Activated T-cell treated with anti-CD3 and anti-CD28 coated beads, Interleukin-2, amount 50 U/mL, for 48 hours (primary cell): ENCODE results near the gene MED13L.
"Not testable (repeated sequence)": the region's sequence is repeated elsewhere in the genome, so short reads cannot be mapped to it uniquely, and the experiment has no call there.

Experiments
- DNase-seq, 2 experiments: peaks; one replicate each; pipeline ENCODE4 v3.0.0-alpha.2; 2020

Gene MED13L

DNA sequence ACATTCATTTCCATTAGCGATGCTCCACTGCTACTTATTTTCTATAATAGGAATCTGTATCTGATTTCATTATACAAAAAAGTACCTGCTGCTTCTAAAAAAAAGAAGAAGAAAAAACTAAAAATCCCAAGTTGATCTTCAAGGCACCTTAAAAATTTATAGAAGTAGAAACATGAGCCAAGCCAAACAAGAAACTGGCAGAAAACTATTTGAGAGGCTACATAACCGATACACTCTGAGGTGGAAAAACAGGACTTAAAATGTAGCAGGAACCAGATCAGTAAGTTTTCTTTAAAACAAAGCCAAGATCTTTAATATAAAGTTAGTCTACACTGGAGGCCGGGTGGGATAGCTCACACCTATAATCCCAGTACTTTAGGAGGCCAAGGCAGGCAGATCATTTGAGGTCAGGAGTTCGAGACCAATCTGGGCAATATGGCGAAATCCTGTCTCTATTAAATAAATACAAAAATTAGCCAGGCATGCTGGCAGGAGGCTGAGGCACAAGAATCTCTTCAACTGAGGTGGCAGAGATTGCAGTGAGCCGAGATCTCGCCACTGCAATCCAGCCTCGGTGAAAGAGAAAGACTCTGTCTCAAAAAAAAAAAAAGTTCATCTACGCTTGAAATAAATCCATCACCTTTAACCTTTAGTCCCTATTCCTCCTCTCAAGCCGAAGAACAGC lies 278.6 kb downstream of the MED13L start:
- no peak for DNase-seq

DNA sequence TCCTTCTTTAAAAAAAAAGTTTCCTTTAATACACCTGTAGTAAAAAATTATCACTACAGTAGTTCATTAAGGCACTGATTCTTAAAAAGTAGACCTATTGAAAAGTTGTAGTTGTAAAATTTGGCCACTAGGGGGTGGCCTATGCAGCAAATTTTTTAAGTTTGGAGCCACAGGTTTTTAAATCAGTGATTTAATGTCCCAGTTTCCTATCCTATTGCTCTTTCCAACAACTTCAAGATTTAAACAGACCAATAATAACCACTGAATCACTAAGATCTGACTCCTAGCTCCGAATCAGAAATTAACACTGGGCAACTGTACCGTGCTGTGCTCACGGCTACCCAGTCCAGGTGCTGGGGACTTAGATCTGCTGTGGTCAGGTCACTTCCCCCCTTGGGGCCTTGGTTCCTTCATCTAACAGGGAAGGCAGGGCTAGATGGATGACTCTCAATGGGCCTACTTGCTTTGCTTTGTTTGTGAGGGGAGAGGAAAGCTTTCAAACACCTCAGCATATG lies 279.3 kb downstream of the MED13L start:
- DNase-seq, result no peak

DNA sequence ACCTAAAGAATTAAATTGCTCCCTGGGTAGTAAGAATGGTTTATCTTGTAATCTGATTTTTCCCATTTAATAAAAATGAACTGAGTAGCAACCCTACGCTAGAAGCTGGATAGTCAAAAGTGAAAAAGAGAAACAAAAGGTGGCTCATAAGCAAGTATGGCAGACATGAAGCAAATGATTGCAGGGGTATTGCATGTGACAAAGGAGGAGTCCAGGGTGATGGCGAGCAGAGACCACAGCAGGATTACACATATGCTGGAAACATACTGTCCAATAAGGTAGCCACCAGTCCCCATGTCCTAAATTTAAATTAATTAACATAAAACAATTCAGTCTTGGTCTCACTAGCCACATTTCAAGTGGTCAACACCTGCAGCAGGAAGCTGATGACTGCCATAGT lies 283.8 kb downstream of the MED13L start:
- DNase-seq, result no peak

DNA sequence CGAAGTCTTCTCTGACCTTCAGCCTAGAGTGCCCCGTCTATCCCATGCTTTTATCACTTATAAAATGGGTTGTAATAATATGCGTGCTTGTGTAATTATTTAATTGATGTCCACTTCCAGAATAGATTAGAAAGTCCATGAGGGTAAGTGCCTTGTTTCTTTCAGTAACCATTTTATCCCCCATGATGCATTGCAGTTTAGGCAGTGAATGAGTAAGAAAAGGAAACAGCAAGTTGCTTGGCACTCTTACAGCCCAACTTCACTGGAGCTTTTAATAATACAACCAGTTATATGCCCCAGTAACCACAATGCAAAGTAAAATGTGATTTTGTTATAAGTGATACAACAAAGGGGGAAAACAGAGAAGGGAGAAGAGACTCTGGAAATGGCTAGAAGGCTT lies 287.3 kb downstream of the MED13L start:
- DNase-seq, result no peak

DNA sequence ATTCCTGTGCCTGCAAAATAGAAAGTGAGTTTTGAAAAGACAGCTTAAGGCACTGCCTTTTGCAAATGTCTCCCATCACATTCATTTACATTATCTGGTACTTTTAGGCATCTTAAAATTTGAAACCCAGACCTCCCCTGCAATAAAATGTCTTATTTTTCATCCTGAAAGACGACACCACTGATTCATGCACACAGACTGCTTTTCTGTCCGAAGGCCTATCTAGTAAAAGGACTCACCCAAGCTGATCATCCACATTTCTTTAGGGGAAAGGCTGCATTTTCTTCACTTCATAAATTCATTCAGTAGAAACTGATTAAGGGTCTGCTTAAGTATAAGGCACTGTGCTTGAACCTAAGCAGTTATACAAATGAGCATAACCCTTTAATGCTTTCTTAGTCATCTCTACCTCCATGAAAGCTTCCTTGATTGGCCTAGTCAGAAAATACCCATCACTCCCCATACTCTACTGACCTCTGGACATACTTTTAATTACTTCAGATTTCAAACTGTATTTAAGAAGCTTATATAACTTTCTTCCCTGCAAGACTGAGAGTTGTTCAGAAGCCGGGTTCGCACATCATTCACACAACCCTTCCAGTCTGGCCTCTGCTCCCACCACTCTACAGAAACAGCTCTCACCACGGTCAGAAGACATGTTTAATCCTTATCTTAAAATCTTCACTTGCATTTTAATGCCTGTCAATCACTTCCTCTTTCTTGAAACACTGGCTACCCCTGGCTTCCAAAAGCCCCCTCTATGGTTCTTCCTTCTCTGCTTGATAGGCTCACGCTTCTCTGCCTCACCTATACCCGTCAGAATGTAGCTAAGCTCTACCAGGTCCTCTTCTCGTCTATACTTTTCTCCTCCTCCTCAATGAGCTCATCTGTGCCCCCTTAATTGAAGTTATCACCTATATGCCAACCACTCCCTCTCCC lies 288.6 kb downstream of the MED13L start:
- no peak for DNase-seq

DNA sequence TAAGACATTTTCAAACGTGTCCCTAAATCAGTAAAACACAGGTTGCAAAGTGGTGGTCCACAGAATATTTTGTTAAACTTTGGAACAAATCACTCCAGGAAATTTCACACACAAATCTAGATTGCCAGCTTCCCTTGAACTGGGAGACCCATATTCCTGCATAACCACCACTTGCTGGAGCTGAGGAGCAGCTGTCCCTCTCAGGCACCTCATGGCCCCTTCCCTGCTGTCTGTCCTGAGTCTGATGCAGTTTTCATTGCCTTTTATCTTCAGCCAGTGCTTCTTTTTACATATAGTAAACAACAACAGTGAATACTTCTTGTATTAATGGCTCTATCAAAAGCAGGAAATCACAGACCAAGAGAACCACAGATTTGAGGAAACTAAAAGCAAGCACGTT lies 289.3 kb downstream of the MED13L start:
- DNase-seq, result no peak

DNA sequence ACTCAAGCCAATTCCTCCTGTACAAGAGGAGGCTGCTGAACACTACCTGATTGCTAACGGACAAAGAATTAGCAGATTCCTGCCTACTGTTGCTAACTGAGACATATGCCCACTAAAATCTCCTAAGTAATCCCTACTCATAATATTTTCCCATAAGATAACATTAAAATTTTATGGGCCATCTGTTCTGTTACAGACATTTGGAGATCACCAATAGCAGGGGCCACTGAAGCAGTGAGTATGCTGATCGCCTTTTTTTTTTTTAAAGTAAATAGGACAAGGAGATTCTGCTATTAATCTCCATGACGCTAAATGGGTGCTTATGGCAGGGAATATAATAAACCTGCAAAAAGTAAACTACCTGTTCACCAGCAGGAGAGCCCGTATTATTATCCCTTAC lies 292.9 kb downstream of the MED13L start:
- no peak for DNase-seq

DNA sequence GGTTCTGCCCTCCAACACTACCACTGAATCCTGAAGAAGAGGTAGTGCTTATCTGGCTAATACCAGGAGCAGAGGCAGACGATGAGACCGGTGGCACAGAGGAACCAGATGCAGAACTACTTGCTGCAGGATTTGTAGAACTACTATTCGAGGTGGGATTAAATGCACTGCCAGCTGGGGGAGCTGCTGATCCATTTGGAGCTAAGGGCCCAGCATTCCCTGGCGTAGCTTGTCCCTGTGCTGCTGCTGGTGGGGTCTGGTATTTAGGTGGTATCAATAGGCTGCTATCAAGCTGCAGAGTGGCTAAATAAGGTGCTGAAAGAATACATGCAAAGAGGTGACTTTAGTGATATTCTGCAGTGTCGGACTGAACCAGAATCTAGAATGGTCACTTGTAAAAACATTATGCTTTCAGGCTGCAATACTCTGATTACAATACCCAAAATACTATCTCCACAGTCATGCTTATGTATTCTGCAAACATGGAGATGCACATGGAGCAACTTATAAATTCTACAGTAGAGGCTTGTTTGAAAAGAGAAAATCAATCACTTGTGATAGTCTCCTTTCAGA lies 294.2 kb downstream of the MED13L start:
- DNase-seq, result peak; percentile 22 to 24

DNA sequence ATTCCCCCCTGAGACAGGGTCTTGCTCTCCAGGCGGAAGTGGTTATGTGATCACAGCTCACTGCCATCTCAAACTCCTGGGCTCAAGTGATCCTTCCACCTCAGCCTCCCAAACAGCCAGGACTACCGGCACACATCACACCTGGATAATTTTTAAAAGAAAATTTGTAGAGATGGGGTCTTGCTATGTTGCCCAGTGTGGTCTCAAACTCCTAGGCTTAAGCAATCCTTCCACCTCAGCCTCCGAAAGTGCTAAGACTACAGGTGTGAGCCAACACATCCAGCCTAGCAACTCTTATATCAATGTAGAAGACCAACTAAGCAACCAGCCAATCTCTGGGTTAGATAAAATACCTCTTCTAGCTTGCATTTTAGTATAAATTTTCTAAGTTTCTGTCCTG lies 297.2 kb downstream of the MED13L start:
- DNase-seq, result no peak

DNA sequence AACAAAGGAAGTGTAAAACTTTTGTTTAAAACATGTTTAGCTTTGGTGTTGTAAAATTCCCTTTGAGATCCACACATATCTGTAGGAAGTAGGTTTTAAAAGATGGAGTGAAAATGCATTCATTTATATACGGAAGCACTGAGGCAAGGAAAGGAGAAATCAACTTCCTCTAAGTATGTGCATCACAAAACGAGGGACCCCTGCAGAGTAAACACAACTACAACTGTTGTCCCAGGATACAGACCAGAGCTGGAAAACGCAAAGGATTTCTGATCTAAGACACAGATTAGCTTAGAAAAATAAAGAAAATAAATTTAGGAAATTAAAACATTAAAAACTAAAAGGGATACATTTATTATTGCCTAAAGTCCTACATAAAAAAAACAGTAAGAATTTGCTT lies 297.6 kb downstream of the MED13L start:
- DNase-seq, result no peak

DNA sequence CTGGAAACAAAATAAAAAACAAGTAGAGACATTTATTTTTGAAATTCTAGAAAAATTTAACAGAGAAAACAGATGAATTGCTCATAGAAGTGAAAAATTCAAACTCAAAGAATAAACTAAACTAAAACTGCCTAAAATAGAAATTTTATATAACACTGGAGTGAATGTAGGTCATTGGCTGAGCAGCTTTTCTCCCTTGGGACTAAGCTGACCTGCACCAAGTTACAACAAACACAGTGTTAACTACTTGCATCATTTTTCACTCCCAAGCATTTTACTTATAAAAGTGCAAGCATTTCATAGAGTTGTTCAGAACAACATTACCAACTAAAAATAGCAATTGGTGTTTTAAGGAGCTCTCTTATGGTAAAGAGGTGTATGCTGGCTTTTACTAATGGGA lies 298.1 kb downstream of the MED13L start:
- no peak for DNase-seq

DNA sequence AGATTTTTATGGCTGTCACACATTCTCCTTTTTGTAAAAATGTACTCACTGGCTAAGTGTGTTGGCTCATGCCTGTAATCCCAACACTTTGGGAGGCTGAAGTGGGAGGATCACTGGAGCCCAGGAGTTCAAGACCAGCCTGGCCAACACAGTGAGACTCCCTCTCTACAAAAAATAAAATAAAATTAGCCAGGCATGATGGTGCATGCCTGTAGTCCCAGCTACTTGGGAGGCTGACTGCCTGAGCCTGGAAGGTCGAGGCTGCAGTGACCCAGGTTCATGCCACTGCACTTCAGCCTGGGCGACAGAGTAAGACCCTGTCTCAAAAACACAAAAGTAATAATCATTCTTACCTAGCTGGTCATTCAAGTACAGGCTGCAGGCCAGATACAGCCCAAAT lies 300.7 kb downstream of the MED13L start:
- not testable (repeated sequence) for DNase-seq

DNA sequence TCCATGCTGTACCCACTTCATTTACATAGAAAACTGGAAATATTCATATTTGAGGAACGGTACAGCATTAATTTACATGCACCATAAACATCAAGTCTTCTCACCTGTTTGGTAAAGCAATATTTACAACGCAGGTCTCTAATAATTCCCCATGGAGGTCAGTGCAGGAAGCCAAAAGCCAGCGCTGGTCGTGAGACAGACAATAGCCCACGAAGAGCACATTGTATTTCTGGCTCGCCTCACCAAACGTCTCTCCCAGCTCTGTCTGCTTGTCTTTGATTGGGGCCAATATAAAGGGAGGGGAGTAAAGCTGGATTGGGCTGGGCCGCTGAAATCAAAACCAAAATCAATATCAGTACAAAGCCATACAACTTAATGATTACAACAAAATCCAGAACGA lies 302.1 kb downstream of the MED13L start:
- DNase-seq, result no peak

DNA sequence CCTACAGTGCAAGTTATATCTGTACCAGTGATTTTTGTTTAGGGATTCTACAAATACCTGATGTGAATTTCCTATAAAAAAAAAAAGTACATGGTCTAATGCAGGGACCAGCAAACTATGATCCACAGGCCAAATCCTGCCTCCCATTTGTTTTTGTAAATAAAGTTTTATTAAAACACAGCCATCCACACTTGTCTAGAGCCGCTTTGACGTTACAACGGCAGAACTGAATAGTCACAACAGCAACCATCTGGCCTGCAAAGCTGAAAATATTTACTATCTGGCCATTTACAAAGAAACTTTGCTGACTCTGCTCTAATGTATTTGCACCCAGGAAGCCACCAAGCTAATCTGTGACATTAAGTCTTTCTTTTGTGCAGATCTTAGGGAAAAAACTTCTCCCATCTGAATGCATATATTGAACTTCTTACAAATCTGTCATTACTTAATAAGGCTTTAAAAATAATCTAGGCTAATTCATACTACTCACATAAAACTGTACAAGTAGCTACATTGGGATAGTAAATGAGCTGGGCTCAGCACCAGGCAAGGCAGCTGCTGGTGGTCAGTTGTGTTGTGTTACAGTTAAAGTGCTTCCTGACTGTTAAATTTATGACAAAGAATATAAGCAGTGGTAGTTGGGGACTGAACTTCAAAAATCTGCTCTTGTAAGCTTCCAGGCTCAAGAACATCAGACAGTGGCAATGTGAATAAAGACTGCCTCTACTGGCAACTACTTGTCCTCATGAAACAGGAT lies 303.3 kb downstream of the MED13L start:
- DNase-seq, result no peak

DNA sequence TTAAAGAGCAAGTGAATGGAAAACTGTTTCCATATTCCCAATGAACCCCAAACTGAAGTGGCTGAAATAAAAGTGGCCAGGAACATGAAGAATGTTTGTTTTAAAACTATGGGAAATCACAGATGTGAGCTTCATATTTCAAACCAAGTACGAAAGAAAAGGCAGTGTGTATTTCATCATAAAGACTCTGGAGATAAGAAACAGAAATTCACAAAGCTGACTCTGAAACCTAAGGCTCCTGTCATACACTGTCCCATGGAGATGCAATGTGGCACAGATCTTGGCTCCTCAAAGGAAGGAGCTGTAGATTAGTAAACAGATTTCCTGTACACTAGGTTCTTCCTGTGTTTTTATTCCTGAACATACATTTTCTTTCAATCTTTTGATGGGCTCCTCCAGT lies 304.4 kb downstream of the MED13L start:
- DNase-seq, result no peak

DNA sequence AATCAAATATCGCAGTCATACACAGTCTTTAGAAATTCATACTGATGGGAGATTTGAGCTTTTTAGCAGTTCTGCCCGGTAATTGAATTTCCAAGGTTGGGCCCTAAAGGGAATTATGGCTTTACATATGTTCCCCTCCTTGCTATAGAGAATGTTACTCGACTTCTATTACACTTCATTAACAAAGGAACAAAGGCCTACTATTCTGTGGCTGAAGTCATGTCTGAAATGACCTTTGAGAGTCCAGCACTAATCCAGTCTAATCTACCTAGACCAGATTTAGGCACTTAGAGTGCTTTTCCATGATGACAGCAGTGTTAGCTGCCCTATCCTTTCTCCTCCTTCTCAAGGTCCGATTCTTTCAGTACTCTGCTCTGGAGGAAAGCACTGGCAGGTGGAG lies 305.3 kb downstream of the MED13L start:
- no peak for DNase-seq

DNA sequence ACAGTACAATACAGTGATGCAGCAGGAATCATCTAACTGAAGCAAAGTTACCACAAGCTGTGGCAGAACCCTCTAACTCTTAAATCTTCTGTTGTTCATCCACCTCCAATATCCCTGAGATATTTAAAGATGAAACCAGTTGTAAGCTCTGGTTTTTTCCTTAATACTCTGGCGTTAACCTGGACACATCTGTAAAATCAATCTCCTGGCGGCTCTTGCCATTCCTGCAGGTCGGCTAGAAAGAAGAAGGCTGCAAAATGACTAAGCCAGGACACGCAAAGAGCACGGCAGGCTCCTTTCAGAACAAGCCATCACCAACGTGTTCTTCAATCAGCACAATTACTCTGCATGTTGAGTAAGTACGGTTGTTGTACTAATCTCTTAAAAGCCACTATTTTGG lies 309.3 kb downstream of the MED13L start:
- DNase-seq, result no peak

DNA sequence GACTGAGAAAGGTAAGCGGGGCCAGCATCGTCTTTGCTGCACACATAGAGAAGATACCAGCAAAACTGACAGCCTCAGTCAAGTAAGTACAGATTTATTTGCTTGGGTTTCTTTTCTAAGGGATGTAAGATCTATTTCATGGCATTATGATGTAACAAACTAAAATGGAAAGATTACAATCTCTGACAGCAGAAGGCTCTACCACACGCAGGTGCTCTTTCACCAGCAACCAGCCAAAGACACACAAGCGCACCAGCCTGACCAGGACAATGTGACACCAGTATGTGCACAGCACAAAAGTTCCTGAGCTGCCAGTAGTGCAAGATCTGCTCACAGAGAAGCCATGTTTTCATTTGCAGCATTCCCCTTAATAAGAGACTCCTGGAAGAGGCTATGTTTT lies 311.1 kb downstream of the MED13L start:
- no peak for DNase-seq

DNA sequence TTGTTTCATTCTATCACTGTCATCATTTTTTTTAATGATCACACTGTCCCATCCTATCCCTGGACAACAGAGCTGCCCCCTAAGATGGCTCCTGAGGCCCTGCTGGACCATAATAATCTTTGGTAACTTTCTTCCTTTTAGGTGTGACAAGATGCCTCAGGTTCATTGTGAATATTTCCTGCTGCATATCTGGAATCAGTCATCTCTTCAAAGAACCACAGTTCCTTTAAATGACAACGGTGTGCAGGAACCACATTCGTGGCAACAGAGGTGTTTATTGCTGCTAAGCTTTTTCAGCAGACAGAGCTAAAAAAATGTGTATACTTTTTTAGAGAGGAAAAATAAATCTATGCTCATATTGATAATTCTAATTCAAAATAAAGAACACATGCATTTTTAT lies 312.9 kb downstream of the MED13L start:
- DNase-seq, result no peak

DNA sequence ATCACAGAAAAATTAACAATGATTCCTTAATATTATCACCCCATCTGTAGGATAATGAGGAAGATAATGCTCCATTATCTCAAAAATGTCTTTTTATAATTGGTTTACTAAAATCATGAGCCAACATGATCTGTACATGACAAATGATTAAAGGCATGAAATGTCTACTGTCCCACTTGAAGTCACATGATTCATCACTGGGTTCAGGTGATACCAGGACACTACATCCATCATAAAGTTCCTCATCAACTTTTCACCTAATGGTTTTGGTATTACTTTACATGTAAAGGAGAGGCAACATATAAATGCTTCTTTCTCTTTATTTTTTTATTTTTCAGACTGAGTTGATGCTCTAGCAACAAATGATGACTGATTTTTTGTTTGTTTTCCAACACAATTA lies 313.3 kb downstream of the MED13L start:
- DNase-seq, result no peak

DNA sequence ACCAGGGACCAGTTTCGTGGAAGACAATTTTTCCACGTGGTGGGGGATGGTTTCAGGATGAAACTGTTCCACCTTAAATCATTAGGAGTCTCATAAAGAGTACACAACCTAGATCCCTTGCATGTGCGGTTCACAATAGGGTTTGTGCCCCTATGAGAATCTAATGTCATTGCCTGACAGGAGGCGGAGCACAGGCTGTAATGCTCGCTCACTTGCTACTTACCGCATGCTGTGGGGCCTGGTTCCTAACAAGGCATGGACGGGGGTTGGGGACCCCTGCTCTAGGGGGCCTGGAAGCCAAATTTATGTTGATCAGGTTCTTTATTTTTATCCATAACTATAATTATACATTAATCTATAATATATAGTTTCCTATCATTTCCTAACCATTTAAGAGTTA lies 315.3 kb downstream of the MED13L start:
- DNase-seq, result no peak

DNA sequence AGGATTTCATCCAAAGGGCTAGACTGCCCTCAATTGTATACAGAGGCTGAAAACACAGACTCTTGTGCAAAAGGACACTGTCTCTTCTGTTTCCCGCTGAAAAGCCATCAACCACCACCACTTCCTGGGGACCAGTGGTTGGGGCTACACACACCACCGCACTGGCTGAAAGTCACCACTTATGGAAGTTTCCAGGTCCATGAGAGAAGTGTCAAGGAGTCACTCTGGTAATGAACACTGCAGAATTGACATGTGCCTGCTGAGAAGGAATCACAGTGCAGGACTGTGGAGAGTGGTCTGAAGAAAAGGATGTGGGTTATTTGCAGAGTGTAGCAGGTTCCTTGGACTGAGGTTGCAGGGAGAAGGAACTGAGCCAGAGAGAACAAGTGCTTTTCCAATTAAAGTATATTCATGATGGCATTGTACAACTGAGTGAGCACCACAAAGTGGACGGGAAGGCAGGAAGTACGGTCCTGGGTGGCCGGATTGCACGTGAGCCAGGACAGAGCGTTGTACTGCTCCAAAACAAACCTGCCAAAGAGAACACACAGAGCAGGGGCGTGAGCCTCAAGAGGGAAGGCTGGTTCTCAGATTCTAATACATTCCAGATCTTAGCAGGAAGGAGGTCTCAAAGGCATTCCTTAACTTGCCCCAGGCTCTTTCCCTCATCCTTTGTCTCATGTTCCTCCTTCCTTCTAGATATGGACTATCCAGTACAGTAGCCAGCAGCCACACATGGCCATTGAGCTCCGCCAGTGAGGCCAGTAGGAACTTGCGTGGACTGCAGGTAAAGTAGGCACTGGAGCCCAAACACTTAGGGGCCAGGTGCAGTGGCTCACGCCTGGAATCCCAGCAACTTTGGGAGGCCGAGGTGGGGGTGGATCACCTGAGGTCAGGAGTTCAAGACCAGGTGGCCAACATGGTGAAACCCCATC lies 316.4 kb downstream of the MED13L start:
- no peak for DNase-seq
